K562 (cell line): ENCODE data around the gene SAT1. TPM values are rescaled to one million over a fixed set of nuclear protein-coding genes. Genes with fewer than 3 reads are reported as not detected.
A peak's percentile ranks its signal among the peaks of the same experiment; 100 is the strongest.

ENCODE experiments used
- L3MBTL2 ChIP-seq: fragments of 450-650 bp; IDR thresholded peaks from 2 replicates; pipeline ENCODE4 v1.6.1; 2016; ENCODE audit warnings: mild to moderate bottlenecking, moderate library complexity
- MAX ChIP-seq: sonication (generic); formaldehyde crosslinking; IDR thresholded peaks from 2 replicates; pipeline ENCODE4 v1.9.0; 2022; ENCODE audit warnings: mild to moderate bottlenecking, missing genetic modification reagents
- MGA ChIP-seq: fragments of 450-650 bp; IDR thresholded peaks from 2 replicates; pipeline ENCODE4 v1.6.1; 2016; ENCODE audit warnings: mild to moderate bottlenecking, moderate library complexity
- MITF ChIP-seq: IDR thresholded peaks from 2 replicates; pipeline ENCODE4 v1.6.1; 2014; ENCODE audit warnings: antibody characterized with exemption
- ZBTB2 ChIP-seq: fragments of 450-650 bp; IDR thresholded peaks from 2 replicates; pipeline ENCODE4 v1.6.1; 2016; ENCODE audit warnings: antibody characterized with exemption
- ZMIZ1 ChIP-seq, 2 experiments: fragments of 150-350 bp in 1 of 2; IDR thresholded peaks; 2 replicates each; pipeline ENCODE4 v1.6.1; 2012 to 2016; ENCODE audit warnings: low read depth in 2 of 2, low read length in 2 of 2, mild to moderate bottlenecking in 1 of 2, moderate library complexity in 1 of 2
- polyA plus RNA-seq, 8 experiments: library from polyadenylated mRNA; depleted of rRNA in 4 of 8; stranded (reverse) in 5 of 8; unstranded in 3 of 8; fragments of >200 nt; fragmentation: Nextera tagmentation in 2 of 8; fragmentation: Illumina TruSeq in 1 of 8; extraction: Ambion mirVana in 2 of 8; extraction: Trizol in 1 of 8; gene quantifications; 2 replicates each; pipeline versions ENCODE4 v1.2.1 to v1.2.3, GENCODE V29; 2011 to 2014; ENCODE audit warnings: inconsistent platforms in 1 of 8, missing spikeins in 1 of 8
- total RNA-seq, 7 experiments: library from RNA; depleted of rRNA in 6 of 7; stranded (reverse); fragments of >200 nt in 6 of 7; fragmentation: Illumina TruSeq in 2 of 7; extraction: Trizol in 2 of 7; gene quantifications; 2 replicates each; pipeline versions ENCODE4 v1.2.1 to v1.2.3, GENCODE V29; 2011 to 2021; ENCODE audit warnings: low replicate concordance in 1 of 7

Gene SAT1
- total and polyA plus RNA-seq, 9 of the 15 experiments (the other 6 are each of a cell fraction or from before 2014, with no cell fraction given): 47.4 to 194 (median 74.1) TPM

GRCh38 chrX:23742697-23743622, 40.0 kb upstream of the SAT1 start, which contains the start of gene ACOT9 (continued):
- TF ChIP-seq MGA: peak; percentile 66
- TF ChIP-seq MITF: no peak
- 0 out of 4 replicates have a peak, but pooled peaks of 1 of the 2 experiments have one; percentile 30 for TF ChIP-seq ZMIZ1 (IDR thresholded peaks at IDR 0.05; ENCODE audit: low read depth in 2 of 2, low read length in 2 of 2)
- peak; percentile 75; the same call in 1 of the 2 replicates for TF ChIP-seq L3MBTL2
- peak; percentile 23; the same call in 1 of the 2 replicates for TF ChIP-seq ZBTB2
- TF ChIP-seq MAX (CRISPR knock-in tag): peak; percentile 66
